Hematopoietic multipotent progenitor cell treated with erythropoietin and hydrocortisone succinate and interleukin-3 and kit ligand, for 6 days (in vitro differentiated cells): Measurements from ENCODE around the gene EP400.
"Not testable (repeated sequence)": the region's sequence is repeated elsewhere in the genome, so short reads cannot be mapped to it uniquely, and the experiment has no call there.

Experiments
- DNase-seq: peaks from one replicate; pipeline ENCODE4 v3.0.0-alpha.2; 2015

The EP400 gene

DNA sequence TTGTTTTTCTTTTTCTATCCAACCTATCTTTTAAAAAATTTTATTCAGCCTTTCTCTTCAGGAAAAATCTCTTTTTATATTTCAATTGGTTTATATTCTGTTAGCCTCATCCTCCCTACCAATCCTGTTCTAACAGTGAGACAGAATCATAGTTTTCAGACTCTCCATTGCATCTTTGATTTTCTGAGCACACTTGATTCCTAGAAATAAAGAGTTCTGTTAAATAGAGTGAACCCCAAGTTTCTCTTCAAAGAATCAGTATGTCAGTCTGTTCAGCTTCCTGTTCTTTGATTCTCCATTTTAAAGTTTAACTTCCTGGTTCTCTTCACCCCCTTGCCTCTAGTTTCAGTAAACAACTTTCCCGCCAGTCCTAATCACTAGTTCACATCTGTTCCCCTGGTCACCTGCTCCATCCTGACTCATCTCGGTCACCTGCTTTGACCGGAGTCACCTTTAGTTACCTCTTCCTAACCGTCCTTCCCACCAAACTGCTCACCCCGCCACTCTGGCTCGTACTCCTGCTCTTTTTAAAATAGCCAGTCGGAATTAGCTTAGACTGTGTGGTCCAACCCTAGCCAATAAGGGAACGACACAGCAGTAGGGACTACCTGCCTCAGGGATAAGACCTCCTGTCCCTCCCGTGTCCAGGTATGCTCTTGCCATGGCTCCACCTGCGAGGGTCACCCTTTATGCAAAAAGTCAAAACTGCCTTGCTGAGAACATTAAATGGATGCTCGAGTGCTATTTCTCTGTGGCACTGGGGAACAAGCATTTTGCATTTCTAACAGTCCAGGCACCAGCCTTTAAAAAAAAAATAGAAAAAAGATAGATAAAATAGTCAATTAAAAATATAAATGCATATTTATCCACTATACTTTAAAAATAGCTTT, 146.0 kb downstream of the EP400 start:
- DNase-seq: no peak

DNA sequence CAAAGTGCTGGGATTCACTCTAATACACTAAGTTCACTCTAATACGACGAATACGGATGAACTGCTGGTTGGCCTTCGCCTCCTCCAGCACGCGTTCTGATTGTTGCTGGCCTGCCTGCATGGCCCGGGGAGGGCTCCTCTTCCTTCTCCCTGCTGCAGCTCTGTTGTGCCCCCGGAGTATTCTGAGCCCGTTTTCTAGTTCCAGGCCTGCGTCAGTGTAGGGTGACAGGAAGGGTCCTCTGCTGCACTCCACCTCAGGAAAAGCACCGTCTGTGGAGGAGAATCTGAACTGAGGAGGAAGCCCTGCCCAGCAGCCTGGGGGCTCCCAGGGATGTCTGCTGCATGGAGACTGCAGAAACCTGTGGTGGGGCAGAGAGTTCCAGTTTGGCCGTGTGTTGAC, 150.0 kb downstream of the EP400 start:
- no peak for DNase-seq

DNA sequence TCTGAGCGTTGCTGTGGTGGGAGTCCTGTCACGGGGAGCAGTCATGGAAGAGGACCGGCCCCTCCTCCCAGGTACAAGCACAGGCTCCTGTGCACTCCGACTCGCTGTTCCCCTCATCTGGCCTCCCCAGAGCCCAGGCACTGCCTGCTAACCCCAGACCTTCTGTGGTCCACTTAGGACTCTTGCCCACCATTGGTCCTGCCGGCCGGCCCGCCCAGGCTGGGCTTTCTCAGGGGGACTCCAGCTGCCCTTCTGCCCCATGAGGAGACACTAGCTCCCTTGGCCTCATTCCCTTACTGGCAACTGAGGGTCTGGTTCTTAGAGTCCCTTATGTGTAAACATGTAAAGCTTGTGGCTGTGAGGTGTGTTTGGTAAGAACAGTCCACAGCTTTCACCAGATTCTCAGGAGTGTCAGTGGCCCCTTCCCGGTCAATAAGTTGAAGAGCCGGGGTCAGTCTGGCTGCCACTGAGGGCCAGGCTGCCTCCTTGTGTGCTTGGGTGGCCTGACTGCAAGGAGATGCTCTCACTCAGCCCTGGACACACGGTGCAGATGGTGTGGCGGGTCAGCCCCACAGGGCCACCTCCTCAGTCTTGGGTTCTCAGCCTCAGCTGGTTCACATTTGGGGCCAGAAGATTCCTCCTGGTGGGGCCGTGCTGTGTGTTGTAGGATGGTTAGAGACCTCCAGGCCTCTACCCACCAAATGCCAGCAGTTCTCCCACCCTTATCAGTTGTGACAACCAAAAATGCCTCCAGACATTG, 150.7 kb downstream of the EP400 start:
- DNase-seq: no peak

DNA sequence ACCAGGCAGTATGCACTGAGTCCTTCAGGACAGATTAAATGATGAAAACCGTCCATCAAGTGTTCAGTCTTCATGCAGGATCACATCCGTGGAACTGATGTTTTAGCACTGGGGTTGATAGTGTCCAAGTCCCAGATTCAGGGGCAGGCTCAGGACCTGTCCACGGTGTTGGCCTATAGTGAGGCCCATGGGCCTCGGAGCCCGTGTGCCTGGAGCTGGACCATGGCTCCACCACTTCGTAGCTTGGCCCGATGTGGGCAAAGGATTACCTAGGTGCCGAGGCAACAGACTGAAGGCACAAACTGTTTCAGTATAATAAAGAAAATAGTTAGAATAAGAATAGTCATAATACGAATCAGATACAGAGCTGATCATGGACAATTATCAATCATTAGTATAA, 152.6 kb downstream of the EP400 start:
- DNase-seq: no peak

DNA sequence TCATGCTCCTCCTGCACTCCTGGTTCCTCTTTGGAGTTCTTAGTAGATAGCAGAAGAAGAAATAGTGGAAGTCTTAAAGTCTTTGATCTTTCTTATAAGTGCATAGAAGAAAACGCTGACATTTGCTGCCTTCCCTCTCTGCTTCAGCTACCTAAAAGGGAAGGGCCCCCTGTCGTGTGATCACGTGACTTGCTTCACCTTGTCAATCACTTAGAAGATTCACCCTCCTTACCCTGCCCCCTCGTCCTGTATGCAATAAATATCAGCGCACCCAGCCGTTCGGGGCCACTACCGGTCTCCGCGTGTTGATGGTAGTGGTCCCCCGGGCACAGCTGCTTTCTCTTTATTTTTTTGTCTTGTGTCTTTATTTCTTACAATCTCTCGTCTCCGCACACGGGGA, 153.3 kb downstream of the EP400 start:
- not testable (repeated sequence) for DNase-seq

DNA sequence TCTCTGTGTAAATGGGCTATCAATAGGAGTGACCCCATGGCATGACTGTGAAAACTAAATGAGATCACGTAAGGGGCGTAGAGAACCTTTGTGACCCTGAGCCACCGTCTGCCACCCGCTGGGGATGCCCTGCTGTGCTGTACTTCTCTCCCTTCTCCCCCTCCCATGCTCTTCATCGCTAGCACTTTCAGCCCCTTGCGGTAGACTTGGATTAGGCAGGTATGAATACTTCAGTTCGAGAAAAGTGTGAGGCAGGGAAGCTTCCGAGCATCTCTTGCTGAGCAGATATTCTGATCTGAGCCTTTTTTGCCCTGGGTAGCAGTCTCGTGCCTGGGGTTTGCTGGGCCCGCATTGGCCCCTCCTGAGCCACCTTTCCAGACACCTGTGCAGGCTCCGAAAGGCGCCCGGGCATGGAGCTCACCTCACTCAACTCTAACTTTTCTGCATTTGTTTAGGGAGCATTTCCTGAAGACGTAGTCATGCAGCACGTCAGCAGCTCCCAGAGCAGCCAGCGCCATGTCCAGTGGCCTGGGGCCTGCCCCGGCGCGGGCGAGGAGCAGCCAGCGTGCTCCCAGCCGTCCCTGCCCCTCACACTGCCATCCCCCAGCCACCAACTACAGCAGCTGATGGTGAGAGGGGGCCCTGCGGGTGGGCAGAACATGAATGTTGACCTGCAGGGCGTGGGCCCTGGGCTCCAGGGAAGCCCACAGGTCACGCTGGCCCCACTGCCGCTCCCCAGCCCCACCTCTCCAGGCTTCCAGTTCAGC, 154.0 kb downstream of the EP400 start:
- no peak for DNase-seq

DNA sequence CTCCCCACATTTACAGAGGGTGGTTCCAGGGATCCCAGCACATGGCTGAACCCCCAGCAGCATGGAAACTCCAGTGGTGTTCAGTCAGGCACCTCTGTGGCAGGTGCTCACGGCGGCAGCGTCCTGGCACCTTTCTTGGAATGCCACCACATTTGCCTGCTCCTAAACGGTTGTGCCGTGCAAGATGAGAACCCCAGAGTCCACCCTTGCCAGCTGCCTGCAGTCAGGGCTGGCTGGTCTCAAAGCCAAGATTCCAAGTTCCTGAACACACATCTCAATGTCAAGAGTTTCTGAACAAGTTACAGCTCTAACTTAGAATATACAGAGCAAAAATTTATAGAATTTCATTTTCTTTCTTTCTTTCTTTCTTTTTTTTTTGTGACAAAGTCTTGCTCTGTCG, 155.7 kb downstream of the EP400 start:
- DNase-seq: no peak

DNA sequence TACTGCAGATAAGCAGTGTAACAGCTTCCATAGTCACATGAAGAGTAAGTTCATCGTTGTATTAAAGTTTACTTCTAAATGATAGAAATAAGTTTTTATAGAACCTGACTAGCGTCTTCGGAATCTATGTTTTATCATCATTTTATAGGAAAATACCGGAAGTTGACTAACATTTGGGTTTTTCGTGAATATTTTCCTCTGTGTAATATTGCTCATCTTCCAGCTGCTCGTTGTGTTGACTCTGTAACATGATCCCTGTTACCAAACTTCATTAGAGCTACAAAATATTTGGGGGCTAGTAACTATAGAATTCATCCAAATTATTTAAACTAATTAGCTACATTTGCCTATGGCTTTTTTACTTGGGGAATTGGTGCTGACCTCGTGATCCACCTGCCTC, 157.2 kb downstream of the EP400 start:
- no peak for DNase-seq

DNA sequence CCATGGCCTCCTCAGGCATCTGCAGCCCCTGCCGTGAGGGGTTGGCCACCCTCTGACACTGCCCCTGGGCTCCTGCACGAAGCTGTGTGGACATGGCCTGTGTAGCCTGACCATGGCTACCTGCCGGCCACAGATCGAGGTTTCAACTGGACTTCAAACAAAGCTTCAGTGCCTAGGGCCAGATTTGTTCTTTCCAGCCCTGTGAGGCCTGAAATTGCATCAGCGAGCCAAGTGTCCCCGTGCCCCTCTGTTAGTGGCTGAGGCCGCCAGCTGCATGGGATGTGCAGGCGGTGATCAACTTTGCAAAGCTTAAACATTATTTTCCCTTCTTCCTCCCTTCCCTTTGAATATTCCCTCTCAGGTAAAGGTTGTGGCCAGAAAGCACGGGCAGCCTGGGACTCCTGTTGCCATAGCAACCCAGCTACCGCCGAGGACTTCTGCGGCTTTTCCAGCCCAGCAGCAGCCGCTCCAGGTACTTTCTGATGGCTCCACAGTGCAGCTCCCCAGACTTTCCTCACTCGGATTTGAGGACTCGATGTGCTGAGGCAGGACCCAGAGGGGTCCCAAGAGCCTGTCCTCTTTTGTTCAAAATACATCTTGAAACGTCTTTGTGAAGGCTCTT, 158.6 kb downstream of the EP400 start:
- no peak for DNase-seq

DNA sequence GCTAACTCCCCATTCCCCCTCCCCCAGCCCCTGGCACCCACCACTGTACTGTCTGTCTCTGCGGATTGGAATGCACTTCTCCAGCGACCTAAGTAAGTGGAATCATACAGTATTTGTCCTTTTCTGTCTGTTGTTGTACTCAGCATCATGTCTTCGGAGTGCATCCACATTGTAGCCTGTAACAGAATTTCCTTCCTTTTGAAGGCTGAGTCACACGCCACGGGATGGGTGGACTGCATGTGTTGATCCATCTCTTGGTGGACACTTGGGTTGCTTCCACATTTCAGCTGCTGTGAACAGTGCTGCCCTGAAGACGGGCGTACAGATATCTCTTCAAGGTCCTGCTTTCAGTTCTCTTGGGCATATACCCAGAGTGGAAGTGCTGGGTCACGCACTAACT, 160.0 kb downstream of the EP400 start:
- DNase-seq: no peak

DNA sequence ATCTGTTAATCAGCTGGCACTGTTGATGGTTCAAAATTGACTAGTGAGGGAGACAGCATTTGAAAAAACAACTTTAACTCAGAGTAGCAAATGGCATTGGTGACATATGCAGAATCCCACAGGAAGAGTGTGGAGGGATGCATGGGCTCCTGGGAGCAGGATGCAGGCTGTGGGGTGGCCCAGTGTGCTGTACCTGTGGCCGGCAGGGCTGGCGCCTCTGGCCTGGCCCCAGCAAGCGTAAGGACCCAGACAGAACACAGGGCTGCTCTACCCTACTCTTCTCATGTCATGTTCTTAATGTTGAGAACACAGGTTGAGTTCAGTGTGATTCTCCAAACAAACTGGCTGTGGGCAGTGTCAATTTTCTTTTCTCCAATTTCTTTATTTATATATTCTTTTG, 160.9 kb downstream of the EP400 start:
- no peak for DNase-seq

DNA sequence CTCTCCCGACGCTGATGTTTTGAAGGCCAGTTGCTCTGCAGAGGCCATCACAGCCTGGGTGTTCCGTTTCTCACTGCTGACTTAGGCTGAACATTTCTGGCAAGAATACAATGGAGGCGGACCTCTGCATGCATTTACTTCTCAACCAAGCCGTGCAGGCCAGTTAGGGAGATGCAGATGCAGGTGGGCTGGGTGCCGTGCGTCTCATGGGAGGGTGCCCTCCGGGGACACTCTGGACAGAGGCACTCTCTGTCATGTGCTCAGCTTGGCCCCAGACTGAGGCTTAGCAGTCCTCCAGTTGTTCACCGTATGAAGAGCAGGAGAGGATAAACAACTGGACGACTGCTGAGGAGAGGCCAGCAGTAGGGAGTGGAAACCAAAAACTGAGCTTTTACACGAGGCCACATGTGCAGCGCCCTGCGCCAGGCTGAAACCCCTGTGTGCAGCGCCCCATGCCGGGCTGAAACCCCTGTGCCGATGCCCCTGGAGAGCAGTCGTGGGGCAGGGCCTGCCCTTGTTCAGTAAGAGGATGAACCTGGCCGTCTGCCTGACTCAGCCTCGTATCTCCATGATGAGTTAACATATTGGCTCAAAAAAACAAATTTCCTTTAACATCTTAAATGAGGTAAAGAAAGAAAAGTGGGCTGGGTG, 162.0 kb downstream of the EP400 start:
- DNase-seq: no peak

DNA sequence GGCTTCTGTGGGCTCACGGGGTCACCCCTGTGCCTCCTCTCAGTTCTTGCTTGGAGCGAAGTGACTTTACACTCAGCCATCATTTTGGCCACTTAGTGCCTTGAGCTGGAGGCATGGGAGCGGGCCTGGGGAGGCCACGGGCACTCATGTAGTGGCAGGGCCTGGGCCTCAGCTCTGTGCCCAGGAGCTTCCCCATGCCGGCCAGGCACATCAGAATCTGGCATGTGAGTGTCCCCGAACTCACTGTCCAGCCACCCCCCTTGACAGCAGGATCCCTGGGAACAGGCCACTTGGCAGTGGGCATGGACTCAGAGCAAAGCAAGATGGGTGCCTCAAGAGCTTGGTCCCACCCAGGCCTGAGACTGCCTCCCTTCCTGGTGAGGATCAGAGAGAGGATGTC, 164.9 kb downstream of the EP400 start:
- no peak for DNase-seq

DNA sequence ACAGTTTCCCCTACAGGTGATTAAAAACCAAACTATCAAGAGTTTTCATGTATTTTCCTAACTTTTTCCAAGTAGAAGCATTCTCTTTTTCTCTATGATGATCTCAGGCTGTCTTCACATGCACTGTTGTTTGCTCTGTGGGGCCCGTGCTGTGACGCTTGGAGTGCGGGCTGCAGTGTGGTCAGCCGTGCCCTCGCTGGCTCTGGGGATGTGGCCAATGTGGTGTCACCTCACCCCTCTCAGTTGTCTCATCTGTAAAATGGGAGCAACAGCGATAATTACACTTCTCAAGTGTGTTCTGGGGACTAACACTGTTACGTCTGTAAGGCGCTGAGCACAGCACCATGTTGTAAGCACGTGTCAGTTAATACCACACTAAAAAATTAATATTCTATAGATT, 165.8 kb downstream of the EP400 start:
- DNase-seq: no peak

DNA sequence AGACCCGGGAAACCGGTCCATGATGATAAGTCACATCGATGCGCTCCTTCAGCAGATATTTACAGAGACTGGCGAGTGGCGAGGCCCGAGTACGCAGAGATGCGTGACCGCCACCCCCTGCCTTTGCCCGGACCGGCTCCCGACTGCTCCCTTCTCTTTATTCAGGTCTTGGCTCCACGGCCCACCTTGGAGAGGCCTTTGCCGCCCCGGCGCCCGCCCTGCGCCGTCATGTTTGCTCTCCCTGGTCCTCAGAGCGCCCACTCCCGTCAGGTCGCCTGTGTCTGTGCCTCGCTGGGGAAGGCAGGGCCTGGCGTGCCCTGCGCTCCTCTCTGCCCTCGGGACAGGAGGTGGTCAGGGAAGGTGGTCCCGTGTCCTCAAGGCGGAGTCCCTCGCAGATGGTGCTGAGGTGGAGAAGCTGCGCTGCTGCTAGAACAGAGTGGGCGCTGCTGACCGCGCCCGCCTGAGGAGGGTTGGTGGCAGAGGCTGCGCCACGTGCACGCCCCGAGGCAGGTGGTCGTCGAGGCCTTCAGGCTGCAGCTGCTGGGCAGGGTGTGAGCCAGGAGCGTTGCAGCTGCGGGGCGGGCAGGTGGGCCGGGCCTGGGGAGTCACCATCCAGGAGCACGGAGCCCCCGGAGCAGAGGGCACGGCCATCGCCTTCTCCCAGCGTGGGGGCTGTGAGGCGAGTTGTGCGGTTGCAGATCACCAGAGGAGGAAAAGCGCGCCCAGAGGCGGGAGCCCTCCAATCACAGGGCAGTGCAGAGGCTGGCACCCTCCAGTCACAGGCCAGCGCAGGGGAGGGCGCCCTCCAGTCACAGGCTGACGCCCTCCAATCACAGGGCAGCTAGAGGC, 167.2 kb downstream of the EP400 start:
- DNase-seq: no peak

DNA sequence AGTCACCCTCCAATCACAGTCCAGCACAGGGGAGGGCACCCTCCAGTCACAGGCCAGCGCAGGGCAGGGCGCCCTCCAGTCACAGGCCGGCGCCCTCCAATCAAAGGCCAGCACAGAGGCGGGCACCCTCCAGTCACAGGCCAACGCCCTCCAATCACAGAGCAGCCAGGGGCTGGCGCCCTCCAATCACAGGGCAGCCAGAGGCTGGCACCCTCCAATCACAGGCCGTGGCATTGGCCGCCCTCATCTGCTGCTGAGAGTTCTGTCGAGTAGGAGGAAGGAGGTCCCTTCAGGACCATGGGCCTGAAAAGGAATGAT, 167.8 kb downstream of the EP400 start:
- DNase-seq: no peak

DNA sequence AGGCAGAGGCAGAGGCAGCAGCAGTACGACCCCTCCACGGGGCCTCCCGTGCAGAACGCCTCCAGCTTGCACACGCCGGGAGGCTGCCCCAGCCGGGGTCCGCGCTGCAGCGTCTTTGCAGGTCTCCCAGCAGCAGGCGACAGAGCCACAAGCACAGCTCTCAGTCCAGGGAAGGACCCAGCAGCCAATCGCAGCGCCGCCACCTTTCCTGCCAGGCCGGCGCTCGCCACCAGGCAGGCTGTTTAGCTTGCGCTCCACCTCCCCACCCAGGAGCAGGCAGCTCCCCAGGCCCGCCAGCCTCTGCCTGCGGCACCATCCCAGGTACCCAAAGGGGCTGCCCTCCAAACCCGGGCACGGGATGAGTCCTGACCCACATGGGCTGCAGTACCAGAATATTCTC, 169.1 kb downstream of the EP400 start:
- no peak for DNase-seq

DNA sequence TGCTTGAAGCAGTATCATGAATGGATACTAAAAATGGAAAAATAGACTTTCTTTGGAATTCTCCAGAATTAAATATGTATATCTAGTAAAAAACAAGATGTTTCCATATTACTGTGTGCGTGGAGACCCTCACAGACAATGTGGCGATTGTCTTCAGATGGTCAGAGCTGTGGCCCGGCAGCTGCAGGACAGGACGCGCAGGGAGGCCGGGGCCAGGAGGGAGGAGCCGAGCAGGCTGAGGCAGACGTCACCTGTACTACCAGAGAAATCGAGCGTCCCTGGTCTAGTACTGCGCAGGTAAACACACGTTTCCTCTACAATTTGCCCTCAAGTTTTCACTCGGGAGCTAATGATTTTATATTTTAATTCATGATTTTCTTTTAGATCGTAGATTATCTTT, 171.5 kb downstream of the EP400 start:
- no peak for DNase-seq

DNA sequence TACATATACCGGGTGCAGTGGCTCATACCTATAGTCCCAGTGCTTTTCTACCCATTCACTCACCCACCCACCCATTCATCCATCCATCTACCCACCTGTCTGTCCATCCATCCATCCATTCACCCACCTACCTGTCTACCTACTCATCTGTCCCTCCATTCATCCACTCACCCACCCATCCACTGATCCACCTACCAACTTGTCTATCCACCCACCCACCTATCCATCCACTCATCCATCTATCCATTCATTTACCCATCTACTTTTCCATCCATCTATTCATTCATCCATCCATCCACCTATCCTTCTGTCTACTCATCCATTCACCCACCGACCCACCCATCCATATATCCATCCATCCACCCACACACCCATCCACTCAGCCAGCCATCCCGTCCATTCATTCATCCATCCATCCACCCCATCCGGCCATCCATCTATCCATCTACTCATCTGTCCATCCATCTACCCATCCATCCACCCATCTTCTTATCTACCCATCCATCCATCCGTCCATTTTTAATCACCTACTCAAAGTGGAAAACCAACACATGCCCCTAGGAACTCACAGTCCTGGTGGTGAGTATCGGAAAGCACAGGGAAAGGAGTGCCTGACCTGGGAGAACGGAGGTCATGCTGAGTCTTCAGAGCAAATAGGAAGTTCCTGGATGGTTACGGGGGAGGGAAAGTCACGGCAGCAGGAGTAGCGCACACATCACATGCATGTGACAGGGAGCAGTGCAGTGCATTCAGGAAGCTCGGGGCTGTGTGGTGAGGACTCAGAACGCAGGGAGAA, 174.4 kb downstream of the EP400 start:
- no peak for DNase-seq

DNA sequence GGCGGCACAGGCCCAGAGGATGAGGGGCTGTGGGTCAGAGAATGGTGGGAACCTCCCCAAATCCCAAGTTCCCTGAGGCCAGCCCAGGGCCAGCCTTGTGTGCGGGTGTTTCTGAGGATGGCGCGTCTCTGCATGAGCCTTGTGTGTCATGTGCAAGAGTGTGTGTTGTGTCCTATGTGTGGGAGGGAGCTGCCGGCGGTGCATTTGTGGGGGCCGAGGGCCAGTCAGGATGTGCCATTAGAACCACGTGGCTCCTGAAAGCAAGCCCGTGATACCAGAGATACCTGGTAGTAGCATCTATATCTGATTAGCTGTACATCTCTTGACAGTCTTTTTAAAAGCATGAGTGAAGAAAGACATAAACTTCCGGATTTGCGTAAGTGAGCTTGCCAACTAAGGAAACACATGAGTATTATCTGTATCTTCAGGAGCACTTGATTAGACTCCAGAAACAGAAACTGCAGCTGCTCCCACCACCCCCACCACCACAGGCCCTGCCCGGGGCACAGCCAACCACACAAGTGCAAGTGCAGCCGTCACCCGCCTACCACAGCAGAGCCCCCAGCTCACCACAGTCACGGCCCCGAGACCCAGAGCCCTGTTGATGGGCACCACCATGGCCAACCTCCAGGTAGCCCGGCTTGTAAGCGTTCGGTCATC, 175.2 kb downstream of the EP400 start:
- peak; percentile 68 for DNase-seq
